ENCODE results near the gene PIGN.

Gene PIGN

GRCh38 chr18:61998335-61998734 is 188.5 kb downstream of the PIGN start:
- DNase-seq = no peak

GRCh38 chr18:61995618-61996017 is 191.2 kb downstream of the PIGN start:
- DNase-seq = no peak

- no peak for DNase-seq
Observed at GRCh38 chr18:61993831-61994230, 193.0 kb downstream of the PIGN start.

GRCh38 chr18:61992923-61993322 is 193.9 kb downstream of the PIGN start:
- DNase-seq = no peak

GRCh38 chr18:61992285-61992684 is 194.6 kb downstream of the PIGN start:
- no peak for DNase-seq

- DNase-seq = no peak
Observed at GRCh38 chr18:61991836-61992235, 195.0 kb downstream of the PIGN start.

GRCh38 chr18:61991201-61991600 is 195.7 kb downstream of the PIGN start:
- DNase-seq = no peak
